ENCODE data around the gene TBC1D23. TPM values are rescaled to one million over a fixed set of nuclear protein-coding genes. Genes with fewer than 3 reads are reported as not detected.
A peak's percentile ranks its signal among the peaks of the same experiment; 100 is the strongest.
"Not testable (repeated sequence)": the region's sequence is repeated elsewhere in the genome, so short reads cannot be mapped to it uniquely, and the experiment has no call there.

TBC1D23 gene
- total and polyA plus RNA-seq, 2 of the 13 experiments (the other 11 are each of a cell fraction or from before 2014, with no cell fraction given), result 28.7 to 35.4 TPM

DNA sequence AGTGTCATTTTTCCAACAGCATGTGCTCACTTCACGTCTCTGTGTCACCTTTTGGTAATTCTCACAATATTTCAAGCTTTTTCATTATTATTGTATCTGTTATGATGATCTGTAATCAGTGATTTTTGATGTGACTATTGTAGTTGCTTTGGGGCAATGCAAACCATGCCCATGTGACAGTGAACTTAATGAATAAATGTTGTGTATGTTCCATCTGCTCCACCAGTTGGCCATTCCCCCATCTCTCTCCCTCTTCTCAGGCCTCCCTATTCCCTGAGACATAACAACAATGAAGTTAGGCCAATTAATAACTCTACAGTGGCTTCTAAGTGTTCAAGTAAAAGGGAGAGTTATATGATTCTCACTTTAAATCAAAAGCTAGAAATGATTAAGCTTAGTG is 32.5 kb upstream of the TBC1D23 start:
- ChIA-PET POLR2A (no interaction called here), CTCF (ENCODE audit: low intra/inter-chr PET ratio, low total read pairs) (no interaction called here)
- no peaks in the 10 kb centered on the region for H3K36me3 ChIP-seq (replicated peaks in 1 of 2; ENCODE audit: control insufficient read depth in 1 of 2, insufficient read depth in 2 of 2, low read length in 2 of 2)

GRCh38 chr3:100229188-100229587 is 31.6 kb upstream of the TBC1D23 start:
- H3K27me3 ChIP-seq (ENCODE audit: control insufficient read depth in 1 of 2, insufficient read depth in 2 of 2, low read length in 2 of 2); H3K27ac ChIP-seq (ENCODE audit: extremely low read length, insufficient read depth, low read length); H3K4me3 ChIP-seq (replicated peaks in 1 of 3; ENCODE audit: insufficient read depth in 1 of 3, low read depth in 2 of 3, low read length in 3 of 3); H3K9ac ChIP-seq (ENCODE audit: insufficient read depth, low read depth, low read length); H3K79me2 ChIP-seq (ENCODE audit: insufficient read depth, low read length); ATAC-seq; in situ Hi-C loops (cut with HindIII; ENCODE audit: extremely low pct_ligation_motif_present, low pct_unique_long_range_greater_than_20kb); H3K36me3 ChIP-seq (replicated peaks in 1 of 2; ENCODE audit: control insufficient read depth in 1 of 2, insufficient read depth in 2 of 2, low read length in 2 of 2); H3K9me3 ChIP-seq (ENCODE audit: low read length); BruUV-seq (replicated peaks); DNase-seq (ENCODE audit: low spot score); intact Hi-C loops (cut with micrococcal nuclease; ENCODE audit: unreplicated experiment); H2AFZ ChIP-seq (ENCODE audit: low read length); H3K4me2 ChIP-seq (ENCODE audit: low read depth, low read length); CTCF ChIA-PET (ENCODE audit: low intra/inter-chr PET ratio, low total read pairs); H4K20me1 ChIP-seq (ENCODE audit: insufficient read depth, low read length); FAIRE-seq: not testable (repeated sequence)
- 46% methylated on average over 3 of the region's 3 CpGs for WGBS (ENCODE audit: low lambda C conversion rate)
- TF ChIP-seq, protein P1, sequence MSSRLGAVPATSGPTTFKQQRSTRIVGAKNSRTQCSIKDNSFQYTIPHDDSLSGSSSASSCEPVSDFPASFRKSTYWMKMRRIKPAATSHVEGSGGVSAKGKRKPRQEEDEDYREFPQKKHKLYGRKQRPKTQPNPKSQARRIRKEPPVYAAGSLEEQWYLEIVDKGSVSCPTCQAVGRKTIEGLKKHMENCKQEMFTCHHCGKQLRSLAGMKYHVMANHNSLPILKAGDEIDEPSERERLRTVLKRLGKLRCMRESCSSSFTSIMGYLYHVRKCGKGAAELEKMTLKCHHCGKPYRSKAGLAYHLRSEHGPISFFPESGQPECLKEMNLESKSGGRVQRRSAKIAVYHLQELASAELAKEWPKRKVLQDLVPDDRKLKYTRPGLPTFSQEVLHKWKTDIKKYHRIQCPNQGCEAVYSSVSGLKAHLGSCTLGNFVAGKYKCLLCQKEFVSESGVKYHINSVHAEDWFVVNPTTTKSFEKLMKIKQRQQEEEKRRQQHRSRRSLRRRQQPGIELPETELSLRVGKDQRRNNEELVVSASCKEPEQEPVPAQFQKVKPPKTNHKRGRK (CRISPR knock-in tag; IDR thresholded peaks at IDR 0.05), result 0 out of 2 replicates have a peak, but pooled peaks have one; percentile 50
- peaks cover 18% of the 10 kb centered on the region for H3K4me1 ChIP-seq (ENCODE audit: insufficient read depth, low read length)
- POLR2A ChIA-PET, result interaction anchor here (1.0 kb wide), 1 partner anchor 398 kb away, joined by 4 read pairs; no protein-coding TSS in a partner anchor

More for the DNA sequence above, 32.5 kb upstream of the TBC1D23 start:
- no peak overlapping the region for H3K4me3 ChIP-seq (replicated peaks in 1 of 3; ENCODE audit: insufficient read depth in 1 of 3, low read depth in 2 of 3, low read length in 3 of 3)
- ATAC-seq (no peak), DNase-seq (ENCODE audit: low spot score) (no peak), FAIRE-seq (no peak)
- no peak overlapping the region for H3K4me2 ChIP-seq (ENCODE audit: low read depth, low read length)
- H3K79me2 ChIP-seq (ENCODE audit: insufficient read depth, low read length), result no peaks in the 10 kb centered on the region
- H2AFZ ChIP-seq (ENCODE audit: low read length), result no peak overlapping the region
- H4K20me1 ChIP-seq (ENCODE audit: insufficient read depth, low read length), result no peaks in the 10 kb centered on the region
- in situ Hi-C loops (cut with HindIII; ENCODE audit: extremely low pct_ligation_motif_present, low pct_unique_long_range_greater_than_20kb), result no loop called here
- H3K9ac ChIP-seq (ENCODE audit: insufficient read depth, low read depth, low read length), result no peak overlapping the region
- peaks cover 12% of the 10 kb centered on the region for H3K4me1 ChIP-seq (ENCODE audit: insufficient read depth, low read length)
- H3K27me3 ChIP-seq (ENCODE audit: control insufficient read depth in 1 of 2, insufficient read depth in 2 of 2, low read length in 2 of 2), result no peaks in the 10 kb centered on the region
- 52% methylated on average over 1 of the region's 1 CpG for WGBS (ENCODE audit: low lambda C conversion rate)
- H3K27ac ChIP-seq (ENCODE audit: extremely low read length, insufficient read depth, low read length), result no peak overlapping the region
- no TSS peak for BruUV-seq (replicated peaks)
- intact Hi-C loops (cut with micrococcal nuclease; ENCODE audit: unreplicated experiment), result no loop called here
- no peak for TF ChIP-seq GATAD2A (CRISPR knock-in tag; IDR thresholded peaks at IDR 0.05)
- no peak for TF ChIP-seq GLI4 (CRISPR knock-in tag; IDR thresholded peaks at IDR 0.05; ENCODE audit: borderline replicate concordance)
- no peak for TF ChIP-seq ZNF496 (CRISPR knock-in tag; IDR thresholded peaks at IDR 0.05; ENCODE audit: insufficient replicate concordance)
- TF ChIP-seq ZNF564 (CRISPR knock-in tag; IDR thresholded peaks at IDR 0.05), result no peak
- H3K9me3 ChIP-seq (ENCODE audit: low read length), result no peaks in the 10 kb centered on the region

All from HepG2 (cell line).